ENCODE results near the gene GPRASP3. TPM values are rescaled to one million over a fixed set of nuclear protein-coding genes. Genes with fewer than 3 reads are reported as not detected.

GPRASP3 gene
- total and polyA plus RNA-seq, 10 donors, result 0.37 to 12.8 (median 3.8) TPM

DNA sequence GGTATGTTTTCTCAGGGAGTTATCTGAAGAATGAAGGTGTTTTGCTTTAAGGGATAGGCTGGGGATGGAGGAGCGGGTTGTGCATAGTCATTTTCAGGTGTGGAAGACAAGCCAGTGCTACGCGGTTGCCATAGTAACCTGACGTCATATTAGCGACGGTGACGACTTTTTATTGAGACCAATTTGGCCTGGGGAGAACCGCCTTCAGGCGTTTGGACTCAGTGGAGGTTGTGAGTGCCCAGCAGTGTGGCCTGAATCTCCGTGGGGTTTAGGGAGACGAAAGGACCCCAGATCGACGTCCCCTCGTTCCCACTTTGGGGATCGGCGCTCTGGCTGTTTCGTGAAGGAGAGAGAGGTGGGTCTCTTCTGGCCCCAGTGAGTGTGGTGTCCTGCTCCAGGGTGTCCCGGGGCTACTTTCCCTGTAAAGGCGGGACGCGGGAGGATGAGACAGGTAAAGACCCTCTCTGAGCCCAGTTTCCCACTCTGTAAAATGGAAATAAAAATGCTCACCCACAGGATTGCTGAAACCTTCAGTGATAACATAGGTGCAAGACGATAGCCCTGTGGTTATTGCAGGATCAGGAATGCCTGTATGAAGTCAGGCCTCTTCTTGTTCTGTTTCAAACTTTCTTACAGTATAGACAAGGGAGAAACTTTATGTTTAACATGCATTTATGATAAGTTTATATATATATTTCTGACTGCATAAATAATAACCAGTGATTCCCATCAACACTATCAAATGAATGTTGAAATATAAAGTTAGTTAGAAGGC is 48.6 kb downstream of the GPRASP3 start:
- H3K4me1 ChIP-seq, result peaks cover 0 to 20% (median 10%) of the 10 kb centered on the region in 6 donors
- H3K9me3 ChIP-seq, result no peaks in the 10 kb centered on the region
- peak overlapping the region in 4 of 8 donors; percentile 44 to 57 (median 54) for H3K27ac ChIP-seq
- H3K27me3 ChIP-seq (replicated peaks in 1 of 7), result no peaks in the 10 kb centered on the region
- peak overlapping the region; percentile 26 to 78 (median 50) for H3K4me3 ChIP-seq
- DNase-seq, result peak; percentile 77
- TF ChIP-seq POLR2AphosphoS5 (IDR thresholded peaks at IDR 0.05) (peak; percentile 39 to 67 (median 61)), POLR2A (IDR thresholded peaks at IDR 0.05) (no peak)
- no peaks in the 10 kb centered on the region for H3K36me3 ChIP-seq
- 1 to 23% (median 1%) methylated on average over 12 to 22 of the region's 22 CpGs for WGBS, 5 donors
- intact Hi-C loops (cut with DNase I; ENCODE audit: low total_unique reads), result no loop called here

Small RNAs within 50 kb of the gene (small RNA-seq; reads per million reads assigned to genes)
- 0 reads per million in 4 donors for gene RNU6-589P

Other genes starting within 250 kb of the GPRASP3 start
- gene TCP11X2, start 248.9 kb upstream of the GPRASP3 start, total RNA-seq, result not detected
- not detected for gene TCP11X2, start 248.9 kb upstream of the GPRASP3 start, polyA plus RNA-seq
- gene TMSB15A, start 204.0 kb upstream of the GPRASP3 start, total RNA-seq, result 1 to 10 TPM in 1 of 7 donors, under 1 TPM in 1, not detected in 5; 0.57 to 3.0 TPM
- gene TMSB15A, start 204.0 kb upstream of the GPRASP3 start, polyA plus RNA-seq, result 1 to 10 TPM in 2 of 3 donors, under 1 TPM in 1; 0.70 to 1.8 (median 1.0) TPM
- gene ARMCX5, start 121.2 kb upstream of the GPRASP3 start, total RNA-seq, result 10 to 100 TPM in 3 of 7 donors, 1 to 10 TPM in 4; 6.8 to 19.1 (median 9.2) TPM
- 1 to 10 TPM; 5.3 to 6.1 (median 5.7) TPM for gene ARMCX5, start 121.2 kb upstream of the GPRASP3 start, polyA plus RNA-seq
- 10 to 100 TPM in 6 of 7 donors, 1 to 10 TPM in 1; 9.5 to 20.5 (median 13.8) TPM for gene GPRASP1, start 69.3 kb upstream of the GPRASP3 start, total RNA-seq
- 1 to 10 TPM; 3.0 to 7.3 (median 7.2) TPM for gene GPRASP1, start 69.3 kb upstream of the GPRASP3 start, polyA plus RNA-seq
- 10 to 100 TPM in 4 of 7 donors, 1 to 10 TPM in 3; 6.9 to 14.5 (median 10.3) TPM for gene GPRASP2, start 8.3 kb upstream of the GPRASP3 start, total RNA-seq
- gene GPRASP2, start 8.3 kb upstream of the GPRASP3 start, polyA plus RNA-seq, result 1 to 10 TPM; 1.7 to 4.4 (median 2.0) TPM
- 1 to 10 TPM in 5 of 7 donors, under 1 TPM in 1, not detected in 1; 0.87 to 2.0 (median 1.7) TPM for gene RAB40AL, start 216.5 kb downstream of the GPRASP3 start, total RNA-seq
- under 1 TPM in 2 of 3 donors, not detected in 1; 0.09 to 0.13 TPM for gene RAB40AL, start 216.5 kb downstream of the GPRASP3 start, polyA plus RNA-seq